Common myeloid progenitor, CD34-positive (primary cell): ENCODE results near the gene ALDH16A1.
A peak's percentile ranks its signal among the peaks of the same experiment; 100 is the strongest.

Experiments used
- CTCF ChIA-PET: fragments of 350-600 bp; sonication (Branson Sonifier 250); formaldehyde crosslinking; loops from one replicate; lab custom pipeline; 2021; ENCODE audit warnings: antibody characterized with exemption; lab: Charles Lee
- POLR2A ChIA-PET: fragments of 350-600 bp; sonication (Branson Sonifier 250); formaldehyde crosslinking; loops from one replicate; lab custom pipeline; 2021; ENCODE audit warnings: antibody characterized with exemption; lab: Charles Lee
- DNase-seq, 3 donors: peaks; one replicate each; pipeline versions ENCODE4 v3.0.0 to v3.0.0-alpha.2; 2013
- H3K27ac ChIP-seq, 2 experiments: 1 replicate in 1 of 2; 2 replicates in 1 of 2; pipeline ENCODE4 v1.7.0; 2013; ENCODE audit warnings: inconsistent platforms in 2 of 2, low read length in 2 of 2, mild to moderate bottlenecking in 2 of 2, low read depth in 1 of 2, moderate library complexity in 1 of 2; ENCODE audit not compliant: severe bottlenecking in 2 of 2, insufficient read depth in 1 of 2, poor library complexity in 1 of 2
- H3K27me3 ChIP-seq, 5 experiments: replicated peaks in 2 of 5; 1 replicate in 3 of 5; 2 replicates in 2 of 5; pipeline versions ENCODE4 v1.6.1 to v1.7.0; 2013; ENCODE audit warnings: low read length in 4 of 5, mild to moderate bottlenecking in 2 of 5, moderate library complexity in 2 of 5, inconsistent platforms in 1 of 5; ENCODE audit not compliant: insufficient read depth in 5 of 5, control insufficient read depth in 4 of 5
- H3K36me3 ChIP-seq, 4 experiments: 1 replicate in 2 of 4; 2 replicates in 2 of 4; pipeline versions ENCODE4 v1.6.1 to v1.7.0; 2013; ENCODE audit warnings: low read length in 3 of 4, control low read depth in 1 of 4, mild to moderate bottlenecking in 1 of 4; ENCODE audit not compliant: control insufficient read depth in 4 of 4, insufficient read depth in 4 of 4
- H3K4me1 ChIP-seq, 4 experiments: 1 replicate in 3 of 4; 2 replicates in 1 of 4; pipeline versions ENCODE4 v1.6.1 to v1.7.1; 2013; ENCODE audit warnings: low read length in 3 of 4, mild to moderate bottlenecking in 3 of 4, control low read depth in 1 of 4, inconsistent platforms in 1 of 4, moderate library complexity in 1 of 4; ENCODE audit not compliant: control insufficient read depth in 4 of 4, insufficient read depth in 4 of 4; ENCODE audit errors: control extremely low read depth in 1 of 4
- H3K4me3 ChIP-seq, 7 experiments: 1 replicate in 4 of 7; 2 replicates in 3 of 7; pipeline versions ENCODE4 v1.5.1 to v1.7.0; 2013; ENCODE audit warnings: mild to moderate bottlenecking in 7 of 7, low read length in 6 of 7, moderate library complexity in 6 of 7, inconsistent platforms in 2 of 7, low read depth in 2 of 7, control low read depth in 1 of 7; ENCODE audit not compliant: insufficient read depth in 4 of 7, control insufficient read depth in 1 of 7; ENCODE audit errors: extremely low read depth in 1 of 7
- H3K9me3 ChIP-seq, 5 experiments: 1 replicate in 4 of 5; 2 replicates in 1 of 5; pipeline versions ENCODE4 v1.6.1 to v1.7.1; 2013; ENCODE audit warnings: low read length in 4 of 5, mild to moderate bottlenecking in 2 of 5, inconsistent platforms in 1 of 5, low read depth in 1 of 5, moderate library complexity in 1 of 5; ENCODE audit not compliant: control insufficient read depth in 4 of 5, insufficient read depth in 2 of 5; ENCODE audit errors: control extremely low read depth in 1 of 5
- WGBS: methylation state at CpG from one replicate; pipeline ENCODE4 v1.1.5; 2013; ENCODE audit not compliant: insufficient coverage; 5-methylcytosine and 5-hydroxymethylcytosine counted together

ALDH16A1 gene

DNA sequence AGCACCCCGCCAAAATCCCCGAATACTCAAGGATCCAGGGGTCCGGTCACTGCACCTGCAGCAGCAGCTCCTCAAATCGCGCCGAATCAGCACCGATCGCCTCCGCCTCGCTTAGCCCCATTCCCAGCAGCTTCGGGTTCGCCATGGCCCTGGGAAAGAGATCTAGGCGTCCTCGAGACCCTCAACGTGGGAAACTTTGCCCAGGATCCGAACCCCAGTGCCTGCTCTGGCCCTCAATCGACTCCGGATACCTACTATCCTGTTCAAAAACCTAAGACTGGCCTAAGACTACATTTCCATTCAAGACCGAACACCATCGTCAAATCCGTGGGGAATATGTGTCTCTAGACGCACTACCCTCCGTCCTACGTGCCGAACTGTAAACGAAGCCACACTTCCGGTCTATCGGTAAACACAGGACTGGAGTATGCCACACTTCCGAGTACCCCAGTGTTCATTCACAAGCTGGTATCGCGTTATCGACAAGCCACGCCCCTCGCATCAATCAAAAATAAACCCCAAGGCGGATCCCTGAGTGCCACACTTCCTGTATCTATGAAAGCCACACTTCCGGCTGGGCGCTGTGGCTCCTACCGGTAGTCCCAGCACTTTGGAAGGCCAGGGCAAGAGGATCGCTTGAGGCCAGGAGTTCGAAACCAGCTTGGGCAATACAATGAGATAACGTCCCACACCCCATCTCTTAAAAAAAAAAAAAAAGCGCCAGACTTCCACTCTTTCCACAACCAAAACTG lies 1.4 kb upstream of the ALDH16A1 start, which contains the start of gene PIH1D1:
Gene PIH1D1, minus strand, starts transcription at position 385 of the 752 bp plus-strand sequence. Its CDS starts 240 bp downstream, at position 145.
- H3K9me3 ChIP-seq = no peaks in the 10 kb centered on the region
- peak within 1 kb of the TSS; percentile 96 to 99 for H3K27ac ChIP-seq
- H3K27me3 ChIP-seq = no peaks in the 10 kb centered on the region
- H3K36me3 ChIP-seq = peaks cover 0 to 41% (median 25%) of the 10 kb centered on the region in 4 experiments
- peak; percentile 98 to 99 (median 99) for DNase-seq
- H3K4me3 ChIP-seq = peak within 1 kb of the TSS; percentile 71 to 100 (median 89)
- ChIA-PET CTCF (interaction anchor here (0.7 to 5.1 kb wide), 7 partner anchors 18 to 131 kb away, joined by 3 to 23 read pairs (median 4); partner anchors contain the start of gene FLT3LG), POLR2A (interaction anchor here (0.6 to 1.6 kb wide), 3 partner anchors 15 to 117 kb away, joined by 4 to 5 read pairs (median 4); partner anchors contain the start of gene CD37)
- WGBS = 0% methylated on average over 37 of the region's 42 CpGs
- H3K4me1 ChIP-seq = peaks cover 0 to 29% (median 22%) of the 10 kb centered on the region in 4 experiments

DNA sequence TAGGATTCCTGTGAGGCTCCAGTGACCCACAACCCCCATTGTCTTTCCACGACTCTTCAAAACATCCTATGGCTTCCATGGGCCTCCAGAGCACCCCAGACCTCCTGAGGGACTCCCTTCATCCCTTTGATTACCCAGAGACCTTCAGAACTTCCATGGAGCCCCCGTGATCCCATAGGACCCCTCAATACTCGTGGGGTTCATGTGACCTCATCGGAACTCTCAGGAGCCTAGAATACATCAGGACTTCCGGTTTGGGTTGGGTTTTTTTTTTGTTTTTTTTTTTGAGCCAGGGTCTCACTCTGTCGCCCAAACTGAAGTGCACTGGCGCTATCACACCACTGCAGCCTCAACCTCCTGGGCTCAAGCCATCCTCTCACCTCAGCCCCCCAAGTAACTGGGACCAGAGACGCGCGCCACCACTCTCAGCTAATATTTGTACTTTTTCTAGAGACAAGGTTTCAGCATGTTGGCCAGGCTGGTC lies 774 bp downstream of the ALDH16A1 start:
- peaks cover 2 to 20% (median 14%) of the 10 kb centered on the region in 4 experiments for H3K36me3 ChIP-seq
- H3K27me3 ChIP-seq = no peaks in the 10 kb centered on the region
- ChIA-PET CTCF (interaction anchor here (0.6 to 5.1 kb wide), 6 partner anchors 16 to 177 kb away, joined by 3 to 23 read pairs (median 4); partner anchors contain the start of gene FLT3LG), POLR2A (interaction anchor here (1.7 kb wide), 1 partner anchor 16 kb away, joined by 9 read pairs; no protein-coding TSS in a partner anchor)
- H3K9me3 ChIP-seq = no peaks in the 10 kb centered on the region
- peaks cover 0 to 29% (median 22%) of the 10 kb centered on the region in 4 experiments for H3K4me1 ChIP-seq
- WGBS = 0% methylated on average over 1 of the region's 10 CpGs
- peak overlapping the region; percentile 50 to 100 (median 82) for H3K4me3 ChIP-seq
- DNase-seq = peak; percentile 39 to 56 (median 54)
- H3K27ac ChIP-seq = peak overlapping the region; percentile 96 to 99

DNA sequence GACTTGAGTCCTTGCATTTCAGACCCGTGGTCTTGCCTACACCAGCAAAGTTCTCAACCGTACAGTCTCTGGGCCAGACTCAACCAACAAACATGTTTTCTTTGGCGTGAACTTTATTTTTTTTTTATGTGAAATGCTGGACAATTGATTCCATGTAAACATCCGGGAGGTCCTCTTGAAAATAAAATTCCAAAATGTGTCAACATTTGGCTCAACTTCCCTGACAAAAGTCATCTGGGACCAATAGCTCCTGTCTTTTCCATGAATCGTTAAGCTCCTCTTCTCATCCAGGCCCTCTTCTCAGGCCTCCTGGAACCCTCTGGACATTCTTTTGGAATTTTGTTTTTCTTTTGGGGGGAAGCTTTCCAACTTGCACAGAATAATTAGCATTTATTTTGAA lies 2.7 kb downstream of the ALDH16A1 start:
- CTCF ChIA-PET = interaction anchor here (1.1 to 3.0 kb wide), 3 partner anchors 10 to 18 kb away, joined by 3 to 9 read pairs (median 5); partner anchors contain the start of gene FLT3LG

DNA sequence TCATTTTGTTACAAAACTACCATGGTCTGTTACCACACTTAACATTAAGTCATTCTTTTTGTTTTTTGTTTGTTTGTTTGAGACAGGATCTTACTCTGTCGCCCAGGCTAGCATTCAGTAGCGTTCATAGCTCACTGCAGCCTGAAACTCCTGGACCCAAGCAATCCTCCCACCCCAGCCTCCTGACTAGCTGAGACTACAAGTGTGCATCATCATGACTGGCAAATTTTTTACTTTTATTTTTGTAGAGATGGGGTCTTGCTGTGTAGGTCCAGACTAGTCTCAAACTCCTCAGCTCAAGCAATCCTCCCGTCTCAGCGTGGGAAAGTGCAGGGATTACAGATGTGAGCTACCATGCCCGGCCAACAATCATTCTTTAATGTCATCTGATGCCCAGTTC lies 3.3 kb downstream of the ALDH16A1 start:
- H3K4me1 ChIP-seq = peaks cover 0 to 20% (median 13%) of the 10 kb centered on the region in 4 experiments
- peaks cover 2 to 26% (median 16%) of the 10 kb centered on the region in 4 experiments for H3K36me3 ChIP-seq
- ChIA-PET POLR2A (no interaction called here), CTCF (interaction anchor here (1.1 to 3.0 kb wide), 3 partner anchors 9 to 17 kb away, joined by 3 to 9 read pairs (median 5); partner anchors contain the start of gene FLT3LG)
- no peak for DNase-seq
- H3K4me3 ChIP-seq = no peak overlapping the region
- H3K9me3 ChIP-seq = no peaks in the 10 kb centered on the region
- no peak overlapping the region for H3K27ac ChIP-seq
- 100% methylated on average over 5 of the region's 5 CpGs for WGBS
- H3K27me3 ChIP-seq = no peaks in the 10 kb centered on the region

More for the DNA sequence above, 2.7 kb downstream of the ALDH16A1 start:
- Histone ChIP-seq H3K4me1 (peaks cover 0 to 22% (median 17%) of the 10 kb centered on the region in 4 experiments), H3K9me3 (no peaks in the 10 kb centered on the region), H3K36me3 (peaks cover 2 to 25% (median 16%) of the 10 kb centered on the region in 4 experiments), H3K4me3 (no peak overlapping the region), H3K27ac (no peak overlapping the region), H3K27me3 (no peaks in the 10 kb centered on the region)
- POLR2A ChIA-PET = no interaction called here
- whole genome bisulfite sequencing = 100% methylated on average over 4 of the region's 5 CpGs
- DNase-seq = no peak

DNA sequence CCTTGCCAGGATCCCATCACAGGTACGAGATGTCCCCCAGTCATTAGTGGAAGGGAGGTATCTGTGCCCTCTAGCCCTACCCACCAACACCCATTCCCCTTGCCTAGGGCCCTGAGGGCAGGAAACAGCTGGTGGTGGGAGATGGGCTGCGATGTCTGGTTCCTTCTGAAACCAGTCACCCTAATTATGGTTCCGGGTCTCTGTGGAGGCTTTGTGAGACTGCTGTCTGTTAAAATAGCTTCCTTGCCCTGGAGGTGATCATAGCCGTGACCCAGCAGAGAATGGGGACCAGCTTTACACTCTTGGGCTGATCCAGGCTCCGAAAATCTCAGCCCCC lies 5.5 kb downstream of the ALDH16A1 start:
- ChIA-PET POLR2A (interaction anchor here (0.7 to 1.2 kb wide), 3 partner anchors 12 to 1039 kb away, joined by 3 read pairs; no protein-coding TSS in a partner anchor), CTCF (interaction anchor here (0.7 to 1.9 kb wide), 4 partner anchors 8 to 12 kb away, joined by 3 to 10 read pairs (median 4); no protein-coding TSS in a partner anchor)
- 96% methylated on average over 3 of the region's 5 CpGs for WGBS
- Histone ChIP-seq H3K4me3 (no peak overlapping the region), H3K4me1 (peaks cover 0 to 11% (median 10%) of the 10 kb centered on the region in 4 experiments), H3K9me3 (no peaks in the 10 kb centered on the region), H3K36me3 (peaks cover 2 to 35% (median 18%) of the 10 kb centered on the region in 4 experiments), H3K27me3 (no peaks in the 10 kb centered on the region), H3K27ac (no peak overlapping the region)
- DNase-seq = no peak

DNA sequence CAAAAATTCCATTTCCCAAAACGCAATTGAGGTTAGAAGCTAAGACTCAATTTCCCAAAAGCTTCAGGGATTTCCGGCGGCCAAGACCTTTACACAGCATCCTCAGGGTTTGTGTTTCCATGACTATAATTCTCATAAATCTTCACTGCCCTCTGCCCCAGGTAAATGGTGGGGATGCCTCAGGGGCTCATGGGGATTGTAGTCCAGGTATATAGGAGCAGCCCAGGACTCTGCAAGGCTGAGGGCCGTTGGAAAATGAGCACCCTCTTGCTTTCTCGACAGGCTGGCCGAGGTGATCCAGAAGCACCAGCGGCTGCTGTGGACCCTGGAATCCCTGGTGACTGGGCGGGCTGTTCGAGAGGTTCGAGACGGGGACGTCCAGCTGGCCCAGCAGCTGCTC lies 6.4 kb downstream of the ALDH16A1 start:
- WGBS = 89% methylated on average over 10 of the region's 12 CpGs
- Histone ChIP-seq H3K4me1 (peaks cover 0 to 3% (median 1%) of the 10 kb centered on the region in 4 experiments), H3K36me3 (peaks cover 2 to 42% (median 20%) of the 10 kb centered on the region in 4 experiments), H3K4me3 (no peak overlapping the region), H3K9me3 (no peaks in the 10 kb centered on the region), H3K27ac (no peak overlapping the region), H3K27me3 (no peaks in the 10 kb centered on the region)
- CTCF ChIA-PET = interaction anchor here (1.9 to 3.0 kb wide), 2 partner anchors 11 to 14 kb away, joined by 9 to 10 read pairs; partner anchors contain the start of gene FLT3LG
- no peak for DNase-seq
- POLR2A ChIA-PET = no interaction called here
